ENCODE results near the gene IFITM1. TPM values are rescaled to one million over a fixed set of nuclear protein-coding genes. Genes with fewer than 3 reads are reported as not detected.

IFITM1 gene
- total and polyA plus RNA-seq, 2 of the 13 experiments (the other 11 are each of a cell fraction or from before 2014, with no cell fraction given), result 0.38 to 11.1 TPM

DNA sequence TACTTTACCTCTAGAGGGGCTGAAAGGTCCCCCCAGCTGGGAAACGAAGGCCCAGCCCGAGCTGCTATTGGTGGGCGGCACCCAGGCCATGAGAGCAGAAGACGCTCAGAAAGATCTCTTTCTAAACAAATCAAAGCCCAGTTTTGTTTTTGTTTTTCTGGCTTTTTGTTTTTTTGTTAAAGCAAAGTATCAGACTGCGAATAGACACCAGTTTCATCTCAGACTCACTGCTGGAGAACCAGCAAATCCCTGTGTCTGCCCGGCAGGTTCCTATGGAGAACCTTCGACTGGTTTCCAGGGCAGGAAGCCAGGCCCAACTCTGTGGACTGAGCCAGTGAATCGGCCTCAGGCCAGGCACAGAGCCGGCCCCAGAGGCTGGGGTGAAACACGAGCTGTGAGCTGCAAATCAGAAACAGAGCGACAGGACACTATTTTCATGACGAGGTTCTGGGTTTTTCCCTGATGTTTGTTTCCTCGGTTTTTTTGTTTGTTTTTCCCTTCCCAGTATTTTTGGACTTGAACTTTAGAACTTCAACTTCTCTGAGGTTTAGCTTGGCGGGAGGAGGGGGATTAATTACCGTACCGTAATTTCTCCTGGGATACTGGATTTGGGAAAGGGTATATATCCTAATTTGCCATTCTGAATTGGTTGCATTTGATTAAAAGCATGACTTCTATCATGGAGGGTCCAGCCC, 39.5 kb downstream of the IFITM1 start (continued):
- TF ChIP-seq, protein P1, sequence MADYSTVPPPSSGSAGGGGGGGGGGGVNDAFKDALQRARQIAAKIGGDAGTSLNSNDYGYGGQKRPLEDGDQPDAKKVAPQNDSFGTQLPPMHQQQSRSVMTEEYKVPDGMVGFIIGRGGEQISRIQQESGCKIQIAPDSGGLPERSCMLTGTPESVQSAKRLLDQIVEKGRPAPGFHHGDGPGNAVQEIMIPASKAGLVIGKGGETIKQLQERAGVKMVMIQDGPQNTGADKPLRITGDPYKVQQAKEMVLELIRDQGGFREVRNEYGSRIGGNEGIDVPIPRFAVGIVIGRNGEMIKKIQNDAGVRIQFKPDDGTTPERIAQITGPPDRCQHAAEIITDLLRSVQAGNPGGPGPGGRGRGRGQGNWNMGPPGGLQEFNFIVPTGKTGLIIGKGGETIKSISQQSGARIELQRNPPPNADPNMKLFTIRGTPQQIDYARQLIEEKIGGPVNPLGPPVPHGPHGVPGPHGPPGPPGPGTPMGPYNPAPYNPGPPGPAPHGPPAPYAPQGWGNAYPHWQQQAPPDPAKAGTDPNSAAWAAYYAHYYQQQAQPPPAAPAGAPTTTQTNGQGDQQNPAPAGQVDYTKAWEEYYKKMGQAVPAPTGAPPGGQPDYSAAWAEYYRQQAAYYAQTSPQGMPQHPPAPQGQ (CRISPR knock-in tag; IDR thresholded peaks at IDR 0.05; ENCODE audit: borderline replicate concordance), result no peak
- TF ChIP-seq ZNF350 (CRISPR knock-in tag; IDR thresholded peaks at IDR 0.05; ENCODE audit: borderline replicate concordance, low read depth) (no peak; the same call in 1 of the 2 replicates), HIVEP1 (CRISPR knock-in tag; IDR thresholded peaks at IDR 0.05) (peak; percentile 69; the same call in 1 of the 2 replicates), RCOR2 (CRISPR knock-in tag; IDR thresholded peaks at IDR 0.05) (0 out of 2 replicates have a peak, but pooled peaks have one; percentile 21), ARNT2 (CRISPR knock-in tag; IDR thresholded peaks at IDR 0.05; ENCODE audit: low read depth) (0 out of 2 replicates have a peak, but pooled peaks have one; percentile 43), ASH2L (IDR thresholded peaks at IDR 0.05; ENCODE audit: insufficient read length, low read depth, low read length) (peak; percentile 84), XRCC5 (optimal IDR thresholded peaks at IDR 0.05; ENCODE audit: low read length) (peak; percentile 55), GFI1 (CRISPR knock-in tag; IDR thresholded peaks at IDR 0.05; ENCODE audit: borderline replicate concordance) (peak; percentile 83), ZNF510 (CRISPR knock-in tag; IDR thresholded peaks at IDR 0.05; ENCODE audit: low read depth) (0 out of 2 replicates have a peak, but pooled peaks have one; percentile 17), ZNF292 (CRISPR knock-in tag; IDR thresholded peaks at IDR 0.05; ENCODE audit: borderline replicate concordance, low read depth) (peak; percentile 32; the same call in 1 of the 2 replicates), HCFC1 (IDR thresholded peaks at IDR 0.05; ENCODE audit: low read depth, low read length) (no peak), DR1 (CRISPR knock-in tag; IDR thresholded peaks at IDR 0.05) (no peak), RXRB (CRISPR knock-in tag; IDR thresholded peaks at IDR 0.05; ENCODE audit: borderline replicate concordance) (peak; percentile 60; the same call in 1 of the 2 replicates)
- TF ChIP-seq, protein P2, sequence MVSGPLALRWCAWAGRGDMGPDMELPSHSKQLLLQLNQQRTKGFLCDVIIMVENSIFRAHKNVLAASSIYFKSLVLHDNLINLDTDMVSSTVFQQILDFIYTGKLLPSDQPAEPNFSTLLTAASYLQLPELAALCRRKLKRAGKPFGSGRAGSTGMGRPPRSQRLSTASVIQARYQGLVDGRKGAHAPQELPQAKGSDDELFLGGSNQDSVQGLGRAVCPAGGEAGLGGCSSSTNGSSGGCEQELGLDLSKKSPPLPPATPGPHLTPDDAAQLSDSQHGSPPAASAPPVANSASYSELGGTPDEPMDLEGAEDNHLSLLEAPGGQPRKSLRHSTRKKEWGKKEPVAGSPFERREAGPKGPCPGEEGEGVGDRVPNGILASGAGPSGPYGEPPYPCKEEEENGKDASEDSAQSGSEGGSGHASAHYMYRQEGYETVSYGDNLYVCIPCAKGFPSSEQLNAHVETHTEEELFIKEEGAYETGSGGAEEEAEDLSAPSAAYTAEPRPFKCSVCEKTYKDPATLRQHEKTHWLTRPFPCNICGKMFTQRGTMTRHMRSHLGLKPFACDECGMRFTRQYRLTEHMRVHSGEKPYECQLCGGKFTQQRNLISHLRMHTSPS (CRISPR knock-in tag; IDR thresholded peaks at IDR 0.05; ENCODE audit: low read depth), result 0 out of 2 replicates have a peak, but pooled peaks have one; percentile 16
- TF ChIP-seq, protein P3, sequence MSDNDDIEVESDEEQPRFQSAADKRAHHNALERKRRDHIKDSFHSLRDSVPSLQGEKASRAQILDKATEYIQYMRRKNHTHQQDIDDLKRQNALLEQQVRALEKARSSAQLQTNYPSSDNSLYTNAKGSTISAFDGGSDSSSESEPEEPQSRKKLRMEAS (IDR thresholded peaks at IDR 0.05), result peak; percentile 82
- TF ChIP-seq, protein P4, sequence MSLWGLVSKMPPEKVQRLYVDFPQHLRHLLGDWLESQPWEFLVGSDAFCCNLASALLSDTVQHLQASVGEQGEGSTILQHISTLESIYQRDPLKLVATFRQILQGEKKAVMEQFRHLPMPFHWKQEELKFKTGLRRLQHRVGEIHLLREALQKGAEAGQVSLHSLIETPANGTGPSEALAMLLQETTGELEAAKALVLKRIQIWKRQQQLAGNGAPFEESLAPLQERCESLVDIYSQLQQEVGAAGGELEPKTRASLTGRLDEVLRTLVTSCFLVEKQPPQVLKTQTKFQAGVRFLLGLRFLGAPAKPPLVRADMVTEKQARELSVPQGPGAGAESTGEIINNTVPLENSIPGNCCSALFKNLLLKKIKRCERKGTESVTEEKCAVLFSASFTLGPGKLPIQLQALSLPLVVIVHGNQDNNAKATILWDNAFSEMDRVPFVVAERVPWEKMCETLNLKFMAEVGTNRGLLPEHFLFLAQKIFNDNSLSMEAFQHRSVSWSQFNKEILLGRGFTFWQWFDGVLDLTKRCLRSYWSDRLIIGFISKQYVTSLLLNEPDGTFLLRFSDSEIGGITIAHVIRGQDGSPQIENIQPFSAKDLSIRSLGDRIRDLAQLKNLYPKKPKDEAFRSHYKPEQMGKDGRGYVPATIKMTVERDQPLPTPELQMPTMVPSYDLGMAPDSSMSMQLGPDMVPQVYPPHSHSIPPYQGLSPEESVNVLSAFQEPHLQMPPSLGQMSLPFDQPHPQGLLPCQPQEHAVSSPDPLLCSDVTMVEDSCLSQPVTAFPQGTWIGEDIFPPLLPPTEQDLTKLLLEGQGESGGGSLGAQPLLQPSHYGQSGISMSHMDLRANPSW (CRISPR knock-in tag; IDR thresholded peaks at IDR 0.05; ENCODE audit: borderline replicate concordance), result no peak
- TF ChIP-seq, protein P5, sequence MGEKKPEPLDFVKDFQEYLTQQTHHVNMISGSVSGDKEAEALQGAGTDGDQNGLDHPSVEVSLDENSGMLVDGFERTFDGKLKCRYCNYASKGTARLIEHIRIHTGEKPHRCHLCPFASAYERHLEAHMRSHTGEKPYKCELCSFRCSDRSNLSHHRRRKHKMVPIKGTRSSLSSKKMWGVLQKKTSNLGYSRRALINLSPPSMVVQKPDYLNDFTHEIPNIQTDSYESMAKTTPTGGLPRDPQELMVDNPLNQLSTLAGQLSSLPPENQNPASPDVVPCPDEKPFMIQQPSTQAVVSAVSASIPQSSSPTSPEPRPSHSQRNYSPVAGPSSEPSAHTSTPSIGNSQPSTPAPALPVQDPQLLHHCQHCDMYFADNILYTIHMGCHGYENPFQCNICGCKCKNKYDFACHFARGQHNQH (CRISPR knock-in tag; IDR thresholded peaks at IDR 0.05), result peak; percentile 91
- TF ChIP-seq, protein P6, sequence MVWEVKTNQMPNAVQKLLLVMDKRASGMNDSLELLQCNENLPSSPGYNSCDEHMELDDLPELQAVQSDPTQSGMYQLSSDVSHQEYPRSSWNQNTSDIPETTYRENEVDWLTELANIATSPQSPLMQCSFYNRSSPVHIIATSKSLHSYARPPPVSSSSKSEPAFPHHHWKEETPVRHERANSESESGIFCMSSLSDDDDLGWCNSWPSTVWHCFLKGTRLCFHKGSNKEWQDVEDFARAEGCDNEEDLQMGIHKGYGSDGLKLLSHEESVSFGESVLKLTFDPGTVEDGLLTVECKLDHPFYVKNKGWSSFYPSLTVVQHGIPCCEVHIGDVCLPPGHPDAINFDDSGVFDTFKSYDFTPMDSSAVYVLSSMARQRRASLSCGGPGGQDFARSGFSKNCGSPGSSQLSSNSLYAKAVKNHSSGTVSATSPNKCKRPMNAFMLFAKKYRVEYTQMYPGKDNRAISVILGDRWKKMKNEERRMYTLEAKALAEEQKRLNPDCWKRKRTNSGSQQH (CRISPR knock-in tag; IDR thresholded peaks at IDR 0.05; ENCODE audit: low read depth), result no peak
